NCI-H1105 treated with DMSO at 0.1 percent for 48 hours (cell line): Measurements from ENCODE around the gene SMAD7.

Experiments used
- DNase-seq: peaks from one replicate; lab custom pipeline; 2025; lab: John Stamatoyannopoulos, UW

Gene SMAD7

GRCh38 chr18:48986851-48987761, 36.3 kb upstream of the SMAD7 start:
- DNase-seq = no peak

DNA sequence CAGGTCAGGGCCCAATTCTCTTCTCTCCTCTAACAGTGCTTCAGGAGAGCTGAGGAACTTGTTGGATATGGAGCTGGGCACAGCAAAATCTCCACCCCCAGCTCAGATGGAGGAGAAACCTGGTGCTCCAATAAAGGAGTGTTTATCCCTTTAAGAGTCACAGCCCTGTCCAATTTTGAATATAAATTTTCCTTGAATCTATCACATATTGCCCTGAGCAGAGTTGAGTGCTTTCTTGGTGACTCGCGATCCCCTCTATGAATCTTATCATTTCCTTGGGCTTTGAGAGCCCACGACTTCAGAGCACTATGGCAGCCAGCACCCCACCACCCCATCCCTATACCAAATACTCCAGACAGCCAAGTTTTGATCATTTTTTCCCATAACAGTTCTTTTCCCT, 34.4 kb upstream of the SMAD7 start:
- DNase-seq = no peak

DNA sequence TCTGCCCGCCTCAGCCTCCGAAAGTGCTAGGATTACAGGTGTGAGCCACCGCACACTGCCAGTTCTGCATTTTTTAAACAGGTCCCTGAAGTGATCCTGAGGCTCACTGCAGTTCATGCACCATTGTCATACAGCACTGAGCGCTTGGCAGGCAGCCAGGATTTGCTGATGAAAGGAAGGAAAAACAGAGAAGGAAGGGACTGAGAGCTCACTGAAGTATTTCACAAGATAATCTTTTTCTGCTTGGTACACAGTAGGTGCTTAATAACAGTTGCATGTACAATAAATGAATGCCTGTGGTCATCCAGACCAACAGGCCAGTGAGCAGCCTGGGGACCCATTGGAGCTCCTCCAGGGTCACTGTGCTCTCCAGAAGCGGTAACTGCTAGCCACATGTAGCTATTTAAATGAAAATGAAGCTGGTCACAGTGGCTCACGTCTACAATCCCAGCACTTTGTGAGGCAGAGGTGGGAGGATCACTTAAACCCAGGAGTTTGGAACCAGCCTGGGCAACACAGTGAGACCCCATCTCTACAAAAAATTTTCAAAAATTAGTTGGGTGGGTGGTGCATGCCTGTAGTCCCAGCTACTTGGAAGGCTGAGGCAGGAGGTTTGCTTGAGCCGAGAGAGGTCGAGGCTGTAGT, 33.1 kb upstream of the SMAD7 start:
- DNase-seq = peak; percentile 24

DNA sequence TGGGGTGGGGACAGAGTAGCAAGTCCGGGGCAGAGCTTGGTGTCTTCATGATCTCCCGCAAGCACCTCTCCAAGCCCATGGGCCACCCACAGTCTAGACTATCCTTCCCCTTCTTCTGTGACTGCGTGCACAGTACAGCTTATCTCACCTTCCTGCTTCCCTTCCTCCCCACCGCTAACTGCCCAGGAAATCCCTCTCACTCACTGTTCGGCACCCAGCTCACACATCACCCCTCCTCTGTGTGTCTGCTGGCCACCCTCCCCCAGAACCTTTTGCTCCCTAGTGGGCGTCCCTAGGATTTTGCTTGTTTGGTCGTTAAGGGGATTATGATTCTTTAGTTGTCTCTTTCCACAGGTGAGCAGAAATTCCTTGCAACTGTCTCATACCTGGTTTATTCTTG, 31.5 kb upstream of the SMAD7 start:
- DNase-seq = no peak

DNA sequence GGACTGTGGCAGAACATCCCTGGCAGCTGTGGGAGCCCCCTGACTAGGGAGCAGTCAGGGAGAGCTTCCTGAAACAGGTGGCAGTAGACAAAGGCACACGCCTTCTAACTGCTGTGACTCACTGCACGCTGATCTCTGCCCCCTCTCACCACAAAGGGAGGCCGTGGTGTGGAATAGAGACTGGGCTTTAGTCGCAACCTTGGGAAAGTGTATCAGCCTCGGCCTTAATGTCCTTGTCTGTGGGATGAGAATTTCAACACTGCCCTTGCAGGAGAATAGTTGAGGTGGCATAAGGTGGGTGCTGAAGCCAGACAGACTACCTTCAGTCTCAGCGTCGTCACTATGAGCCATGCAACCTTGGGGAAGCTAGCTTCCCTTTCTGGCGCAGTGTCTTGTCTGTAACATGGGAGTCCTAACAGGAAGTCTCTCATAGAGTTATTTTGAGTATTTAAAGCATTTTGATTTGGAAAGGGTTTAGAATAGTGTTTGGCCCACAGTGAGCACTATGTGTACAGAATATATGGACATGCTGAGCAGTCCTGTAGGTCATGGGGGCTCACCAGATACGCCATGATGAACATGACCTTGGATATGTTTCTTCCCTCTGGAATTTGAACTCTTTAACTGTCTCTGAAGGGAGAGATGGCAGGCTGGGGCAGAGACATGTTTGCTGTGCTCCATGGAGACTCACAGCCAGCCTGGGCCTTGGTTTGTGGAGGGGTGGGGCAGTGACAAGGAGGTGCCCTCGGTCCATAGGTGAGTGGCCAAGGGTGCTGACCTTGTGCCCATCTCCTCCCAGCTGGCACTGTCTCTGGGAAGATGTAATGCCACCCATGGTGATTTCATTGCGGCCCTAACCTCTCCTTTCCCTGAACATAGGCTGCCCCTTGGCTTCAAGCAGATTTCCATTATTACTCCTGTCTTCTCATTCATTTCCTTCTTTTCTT, 29.5 kb upstream of the SMAD7 start:
- DNase-seq = no peak

DNA sequence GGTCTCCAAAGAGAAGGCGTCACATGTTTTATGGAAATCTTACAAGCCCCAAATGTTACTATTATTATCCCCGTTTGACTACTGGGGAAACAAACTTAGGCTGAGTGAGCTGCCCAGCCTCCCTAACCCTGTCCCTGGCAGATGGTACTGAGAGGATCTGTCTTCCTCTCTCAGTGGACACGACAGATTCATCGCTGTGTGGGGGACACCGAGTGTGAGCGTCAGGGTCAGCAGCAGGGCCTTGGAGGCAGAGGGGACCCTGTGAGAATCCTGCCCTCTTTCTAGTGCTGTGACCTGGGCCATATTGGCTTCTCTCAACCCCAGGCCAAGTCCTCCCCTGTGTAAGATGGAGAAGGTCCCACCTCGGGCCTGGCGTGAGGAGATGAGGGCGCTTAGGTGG, 27.1 kb upstream of the SMAD7 start:
- no peak for DNase-seq

DNA sequence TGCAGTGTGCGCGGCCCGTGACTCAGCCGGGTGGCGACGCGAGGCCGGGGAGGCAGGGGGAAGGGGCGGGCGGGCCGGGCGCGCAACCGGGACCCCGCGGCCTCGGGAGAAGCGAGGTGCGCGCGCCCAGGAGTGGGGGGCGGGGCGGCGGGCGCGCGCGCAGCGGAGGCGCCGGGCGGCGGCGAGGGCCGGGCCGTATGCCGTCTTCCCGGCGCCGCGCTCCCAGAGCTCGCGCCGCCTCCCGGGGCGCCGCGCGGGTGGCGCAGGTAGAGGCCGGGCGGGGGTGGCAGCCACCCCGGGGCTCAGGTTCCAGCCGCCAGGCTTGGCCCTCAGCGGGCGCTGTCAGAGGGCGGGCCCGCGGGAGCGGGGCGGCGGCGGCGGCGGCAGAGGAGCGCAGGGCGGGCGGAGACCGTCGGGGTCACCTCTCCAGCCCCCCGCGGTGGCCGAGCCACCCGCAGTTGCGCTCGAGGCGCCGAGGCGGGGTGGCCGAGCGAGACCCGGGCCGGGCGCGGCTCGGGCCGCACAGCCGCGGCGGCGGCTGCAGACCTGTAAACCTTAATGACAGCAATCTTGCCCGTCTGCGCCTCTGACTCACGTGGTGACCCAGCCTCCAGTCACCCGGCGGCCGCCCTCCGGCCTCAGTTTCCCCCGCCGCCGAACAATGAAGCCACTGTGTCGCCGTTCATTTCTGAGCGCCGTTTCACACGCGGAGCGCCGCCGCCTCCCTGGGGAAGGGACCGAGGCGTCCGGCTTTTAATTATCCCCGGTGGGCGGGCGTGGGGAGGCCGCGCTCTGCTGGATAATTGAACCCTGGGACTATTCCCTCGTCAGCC, 25.3 kb upstream of the SMAD7 start:
- peak; percentile 51 for DNase-seq

GRCh38 chr18:48975120-48975816, 24.5 kb upstream of the SMAD7 start:
- DNase-seq = no peak

DNA sequence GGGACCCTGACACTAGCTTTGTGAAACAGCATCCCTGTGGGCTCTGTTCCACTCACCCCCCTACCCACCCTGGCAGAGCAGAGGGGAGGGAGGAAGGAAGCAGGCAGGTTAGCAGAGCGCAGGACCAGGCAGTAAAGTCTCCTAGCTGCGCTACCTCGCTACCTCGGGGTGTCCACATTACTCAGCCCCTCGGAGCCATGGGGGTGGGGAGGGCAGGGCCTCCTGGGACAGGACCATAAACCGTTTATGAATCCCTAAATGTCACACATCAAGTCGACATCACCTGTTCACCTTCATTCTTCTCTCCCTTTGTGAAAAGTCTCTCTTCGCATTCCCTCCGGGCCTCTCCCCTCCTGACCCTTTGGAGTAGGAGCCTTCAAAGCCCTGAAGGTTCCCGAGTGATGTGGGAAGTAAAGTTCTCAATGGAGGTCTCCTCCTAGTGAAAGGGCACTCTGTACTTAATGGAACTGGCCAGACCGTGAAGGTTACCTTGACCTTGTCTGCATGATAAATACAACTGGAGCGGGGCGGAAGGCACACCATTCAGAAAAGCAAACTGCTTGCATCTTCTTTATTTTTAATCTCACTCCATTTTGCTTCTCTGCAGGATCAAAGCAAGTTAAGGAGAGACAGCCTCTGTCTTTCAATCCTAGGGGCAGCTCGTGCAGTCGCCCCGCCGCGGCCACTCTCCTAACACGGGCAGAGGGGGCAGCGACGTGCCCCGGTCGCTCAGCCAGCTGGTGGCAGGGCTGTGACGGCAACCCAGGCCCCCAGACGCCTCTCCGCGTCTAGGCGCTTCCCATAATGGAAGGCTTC, 23.7 kb upstream of the SMAD7 start:
- DNase-seq = no peak

DNA sequence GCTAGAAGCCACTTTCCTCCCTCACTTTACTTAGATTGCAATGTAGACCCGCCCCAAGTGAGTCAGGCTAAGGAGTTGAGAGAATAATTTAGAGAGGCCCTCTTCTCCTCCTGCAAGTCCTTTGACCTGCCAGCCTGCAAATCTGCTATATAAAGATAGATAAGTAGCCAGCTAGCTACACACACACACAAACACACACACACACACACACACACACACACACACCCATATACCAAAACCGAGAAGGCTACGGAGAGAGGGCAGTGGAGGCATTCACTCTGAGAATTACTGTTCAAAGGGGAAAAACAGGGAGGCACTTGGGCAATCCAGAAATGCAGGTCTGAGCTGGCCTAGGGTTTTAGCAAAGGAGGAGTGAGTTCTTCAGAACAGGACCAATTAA, 23.0 kb upstream of the SMAD7 start:
- no peak for DNase-seq

DNA sequence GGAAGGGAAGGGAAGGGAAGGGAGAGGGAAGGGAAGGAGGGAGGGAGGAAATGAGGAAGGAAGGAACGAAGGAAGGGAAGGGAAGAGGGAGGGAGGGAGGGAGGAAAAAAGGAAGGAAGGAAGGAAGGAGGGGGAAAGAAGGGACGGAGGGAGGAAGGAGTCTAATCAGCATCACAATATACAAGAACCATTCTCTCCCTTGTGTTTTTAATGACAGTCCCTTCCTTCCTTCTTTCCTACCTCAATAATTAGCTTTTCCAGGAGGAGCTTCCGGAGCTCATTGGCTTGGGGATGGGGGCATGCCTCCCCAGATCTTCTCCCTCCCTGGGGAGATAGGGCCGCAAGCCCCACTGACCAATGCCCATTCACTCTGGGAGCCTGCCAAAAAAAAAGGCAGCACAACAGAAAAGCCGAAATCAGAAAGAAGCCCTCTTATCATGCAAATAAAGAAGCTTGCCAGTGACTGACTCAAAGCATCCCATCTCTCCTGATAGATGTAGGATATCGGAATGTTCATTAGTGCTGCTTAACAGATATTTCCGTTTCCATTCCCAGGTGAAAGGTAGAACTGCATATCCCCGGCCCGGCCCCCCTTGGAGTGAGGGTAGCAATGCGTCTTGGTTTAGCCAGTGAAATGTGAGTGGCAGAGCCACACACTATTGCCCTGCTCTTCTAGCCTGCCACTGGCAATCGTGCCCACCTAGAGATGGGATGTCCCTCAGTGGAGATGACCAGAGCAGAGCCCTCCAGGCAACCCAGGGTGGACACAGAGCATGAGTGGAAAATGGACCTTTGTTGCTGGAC, 17.8 kb upstream of the SMAD7 start:
- DNase-seq = no peak

- no peak for DNase-seq
Observed at GRCh38 chr18:48967545-48967944, 16.8 kb upstream of the SMAD7 start.

DNA sequence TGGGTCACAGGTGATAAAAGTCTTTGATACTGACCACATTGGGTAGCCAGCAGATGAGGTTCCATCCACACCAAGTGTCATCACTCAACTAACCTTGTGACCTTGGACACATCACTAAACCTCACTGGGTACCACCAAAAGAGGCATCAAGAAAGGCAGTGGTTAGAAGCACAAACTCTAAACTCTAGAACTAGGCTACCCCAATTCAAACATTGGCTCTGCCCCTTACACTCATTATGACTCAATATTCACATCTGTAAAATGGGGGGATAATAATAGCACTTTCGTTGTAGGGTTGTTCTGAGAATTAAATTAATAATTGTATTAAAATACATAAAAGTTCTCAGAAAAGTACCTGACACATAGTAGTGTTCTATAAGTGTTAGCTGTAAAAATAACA, 15.8 kb upstream of the SMAD7 start:
- DNase-seq = no peak

GRCh38 chr18:48963586-48964470, 13.1 kb upstream of the SMAD7 start:
- no peak for DNase-seq

DNA sequence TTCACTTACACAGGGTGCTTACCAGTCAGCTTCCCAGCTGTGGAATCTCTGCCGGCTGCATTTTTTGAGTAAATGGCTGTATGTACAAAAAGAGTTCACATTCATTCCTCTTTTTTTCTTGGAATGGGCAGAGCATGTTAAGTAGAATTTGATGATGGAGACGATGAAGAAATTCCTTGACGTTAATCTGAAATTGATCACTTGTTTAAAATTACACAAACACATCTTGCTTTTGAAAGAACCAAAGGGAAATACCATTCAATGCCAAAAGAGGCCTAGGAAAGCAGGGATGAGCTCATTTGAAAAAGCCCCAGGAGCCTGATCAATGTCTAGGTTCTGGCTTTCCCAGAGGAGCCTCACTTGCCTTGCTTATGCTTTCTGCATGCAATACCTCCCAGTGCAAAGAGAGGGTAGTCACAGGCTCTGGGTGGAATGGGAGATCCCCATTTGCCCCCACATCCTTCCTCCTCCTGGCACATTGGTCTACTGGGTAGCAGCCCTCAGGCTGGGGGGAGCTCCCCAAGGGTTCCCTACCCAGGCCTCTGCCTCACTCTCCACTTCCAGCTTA, 12.3 kb upstream of the SMAD7 start:
- DNase-seq = no peak

- DNase-seq = no peak
Observed at GRCh38 chr18:48962252-48962993, 11.7 kb upstream of the SMAD7 start.

GRCh38 chr18:48961547-48961946, 10.8 kb upstream of the SMAD7 start:
- no peak for DNase-seq
